K562 (cell line): Measurements from ENCODE around the gene THG1L. TPM values are rescaled to one million over a fixed set of nuclear protein-coding genes. Genes with fewer than 3 reads are reported as not detected.

Experiments
- BRD4 ChIP-seq: fragments of 200-600 bp; sonication (generic); IDR thresholded peaks from 2 replicates; pipeline ENCODE4 v1.6.1; 2017; ENCODE audit warnings: inconsistent platforms
- ELK3 ChIP-seq: fragments of 450-650 bp; formaldehyde crosslinking; IDR thresholded peaks from 2 replicates; pipeline ENCODE4 v1.4.0; 2020; ENCODE audit warnings: mild to moderate bottlenecking
- GABPB1 ChIP-seq: sonication (generic); formaldehyde crosslinking; IDR thresholded peaks from 2 replicates; pipeline ENCODE4 v1.8.0; 2022; ENCODE audit warnings: mild to moderate bottlenecking, missing genetic modification reagents
- HMGXB4 ChIP-seq: sonication (generic); formaldehyde crosslinking; IDR thresholded peaks from 2 replicates; pipeline ENCODE4 v1.8.1; 2023; ENCODE audit warnings: mild to moderate bottlenecking, missing genetic modification reagents
- HOXB6 ChIP-seq: fragments of 250-450 bp; sonication (Bioruptor Pico); IDR thresholded peaks from 2 replicates; pipeline ENCODE4 v1.5.1; 2022; ENCODE audit warnings: mild to moderate bottlenecking, borderline replicate concordance
- KLF13 ChIP-seq: fragments of 450-650 bp; IDR thresholded peaks from 2 replicates; pipeline ENCODE4 v1.6.1; 2016; ENCODE audit warnings: missing genetic modification characterization, low read depth, mild to moderate bottlenecking, missing compliant biosample characterization, moderate library complexity, borderline replicate concordance
- L3MBTL2 ChIP-seq: fragments of 450-650 bp; IDR thresholded peaks from 2 replicates; pipeline ENCODE4 v1.6.1; 2016; ENCODE audit warnings: mild to moderate bottlenecking, moderate library complexity
- MAX ChIP-seq: sonication (generic); formaldehyde crosslinking; IDR thresholded peaks from 2 replicates; pipeline ENCODE4 v1.9.0; 2022; ENCODE audit warnings: mild to moderate bottlenecking, missing genetic modification reagents
- NCOA1 ChIP-seq: fragments of 450-650 bp; IDR thresholded peaks from 2 replicates; pipeline ENCODE4 v1.6.1; 2016; ENCODE audit warnings: low read depth
- NONO ChIP-seq, 2 experiments: fragments of 200-400 bp in 1 of 2; fragments of 450-650 bp in 1 of 2; formaldehyde crosslinking in 1 of 2; IDR thresholded peaks; 2 replicates each; pipeline ENCODE4 v1.6.1; 2017; ENCODE audit warnings: low read depth in 2 of 2, mild to moderate bottlenecking in 2 of 2, moderate library complexity in 2 of 2, low read length in 1 of 2
- NR3C1 ChIP-seq: sonication (generic); formaldehyde crosslinking; IDR thresholded peaks from 2 replicates; pipeline ENCODE4 v1.8.1; 2022; ENCODE audit warnings: missing genetic modification reagents
- POLR2G ChIP-seq: fragments of 200-400 bp; formaldehyde crosslinking; IDR thresholded peaks from 2 replicates; pipeline ENCODE4 v1.6.1; 2017; ENCODE audit warnings: low read depth, mild to moderate bottlenecking, antibody characterized with exemption, low read length, moderate library complexity
- PPARD ChIP-seq: fragments of 250-450 bp; sonication (Bioruptor Pico); IDR thresholded peaks from 2 replicates; pipeline ENCODE4 v1.8.0; 2022; ENCODE audit warnings: inconsistent platforms, mild to moderate bottlenecking, moderate library complexity
- RBM34 ChIP-seq: fragments of 200-400 bp; formaldehyde crosslinking; IDR thresholded peaks from 2 replicates; pipeline ENCODE4 v1.6.1; 2018; ENCODE audit warnings: low read length, borderline replicate concordance; ENCODE audit not compliant: insufficient read depth
- RHOXF2B ChIP-seq: fragments of 250-450 bp; sonication (Bioruptor Pico); conservative IDR thresholded peaks from 2 replicates; pipeline ENCODE4 v1.5.1; 2021
- SAP30 ChIP-seq: fragments of 200-600 bp; sonication (generic); IDR thresholded peaks from 2 replicates; pipeline ENCODE4 v1.6.1; 2012; ENCODE audit warnings: borderline replicate concordance, low read depth, mild to moderate bottlenecking, moderate library complexity, low read length, control low read depth, inconsistent platforms; ENCODE audit not compliant: insufficient read depth, poor library complexity, severe bottlenecking
- SLC30A9 ChIP-seq: fragments of 250-450 bp; sonication (Bioruptor Pico); IDR thresholded peaks from 2 replicates; pipeline ENCODE4 v1.8.0; 2022; ENCODE audit warnings: mild to moderate bottlenecking, moderate library complexity
- SOX6 ChIP-seq: fragments of 450-650 bp; IDR thresholded peaks from 2 replicates; pipeline ENCODE4 v1.6.1; 2014; ENCODE audit warnings: mild to moderate bottlenecking
- TAF1 ChIP-seq: IDR thresholded peaks from 2 replicates; pipeline ENCODE4 v1.6.1; 2011; ENCODE audit warnings: mild to moderate bottlenecking, low read length, moderate library complexity; ENCODE audit not compliant: insufficient read depth, control insufficient read depth, severe bottlenecking; ENCODE audit errors: extremely low read depth
- TCF7L2 ChIP-seq: fragments of 150-350 bp; IDR thresholded peaks from 2 replicates; pipeline ENCODE4 v1.6.1; 2016; ENCODE audit warnings: low read depth, mild to moderate bottlenecking, low read length, moderate library complexity
- THRA ChIP-seq: fragments of 450-650 bp; IDR thresholded peaks from 2 replicates; pipeline ENCODE4 v1.6.1; 2017; ENCODE audit warnings: mild to moderate bottlenecking, moderate library complexity
- ZC3H4 ChIP-seq: sonication (generic); formaldehyde crosslinking; IDR thresholded peaks from 2 replicates; pipeline ENCODE4 v1.9.0; 2021; ENCODE audit warnings: missing genetic modification reagents, borderline replicate concordance
- ZNF431 ChIP-seq: sonication (generic); formaldehyde crosslinking; IDR thresholded peaks from 2 replicates; pipeline ENCODE4 v1.8.0; 2022; ENCODE audit warnings: mild to moderate bottlenecking, missing genetic modification reagents
- ZNF589 ChIP-seq: fragments of 200-800 bp; sonication (Bioruptor generic); IDR thresholded peaks from 2 replicates; pipeline ENCODE4 v1.6.1; 2016; ENCODE audit warnings: low read depth, missing genetic modification characterization, missing compliant biosample characterization
- ZNF780A ChIP-seq: fragments of 250-450 bp; sonication (Bioruptor Pico); IDR thresholded peaks from 2 replicates; pipeline ENCODE4 v1.5.0; 2021; ENCODE audit warnings: mild to moderate bottlenecking
- polyA plus RNA-seq, 8 experiments: library from polyadenylated mRNA; depleted of rRNA in 4 of 8; stranded (reverse) in 5 of 8; unstranded in 3 of 8; fragments of >200 nt; fragmentation: Nextera tagmentation in 2 of 8; fragmentation: Illumina TruSeq in 1 of 8; extraction: Ambion mirVana in 2 of 8; extraction: Trizol in 1 of 8; gene quantifications; 2 replicates each; pipeline versions ENCODE4 v1.2.1 to v1.2.3, GENCODE V29; 2011 to 2014; ENCODE audit warnings: inconsistent platforms in 1 of 8, missing spikeins in 1 of 8
- total RNA-seq, 7 experiments: library from RNA; depleted of rRNA in 6 of 7; stranded (reverse); fragments of >200 nt in 6 of 7; fragmentation: Illumina TruSeq in 2 of 7; extraction: Trizol in 2 of 7; gene quantifications; 2 replicates each; pipeline versions ENCODE4 v1.2.1 to v1.2.3, GENCODE V29; 2011 to 2021; ENCODE audit warnings: low replicate concordance in 1 of 7

The THG1L gene
- total and polyA plus RNA-seq, 9 of the 15 experiments (the other 6 are each of a cell fraction or from before 2014, with no cell fraction given): 21.8 to 40.7 (median 28.0) TPM

- TF ChIP-seq SAP30: peak; percentile 92
- no peak for TF ChIP-seq PPARD
- TF ChIP-seq ZNF431 (CRISPR knock-in tag): no peak
- no peak for TF ChIP-seq BRD4
- peak; percentile 95 for TF ChIP-seq POLR2G
- TF ChIP-seq TAF1: peak; percentile 56
- TF ChIP-seq ZNF780A (CRISPR knock-in tag): no peak
- no peak for TF ChIP-seq TCF7L2
- TF ChIP-seq NCOA1: no peak; the same call in 1 of the 2 replicates
- no peak for TF ChIP-seq RHOXF2B (CRISPR knock-in tag)
- no peak for TF ChIP-seq RBM34
- TF ChIP-seq THRA: no peak
- peak; percentile 71 for TF ChIP-seq MAX (CRISPR knock-in tag)
- no peak for TF ChIP-seq SOX6
- no peak for TF ChIP-seq ELK3 (CRISPR knock-in tag)
- TF ChIP-seq NONO (IDR thresholded peaks at IDR 0.05; ENCODE audit: low read depth in 2 of 2, low read length in 1 of 2): no peak
- no peak for TF ChIP-seq ZNF589 (CRISPR knock-in tag)
- no peak for TF ChIP-seq HMGXB4 (CRISPR knock-in tag)
- TF ChIP-seq HOXB6 (CRISPR knock-in tag): no peak
- no peak for TF ChIP-seq ZC3H4 (CRISPR knock-in tag)
- TF ChIP-seq NR3C1 (CRISPR knock-in tag): no peak
- no peak for TF ChIP-seq KLF13 (tag)
- TF ChIP-seq GABPB1 (CRISPR knock-in tag): peak; percentile 92
- no peak for TF ChIP-seq SLC30A9 (CRISPR knock-in tag)
- TF ChIP-seq L3MBTL2: peak; percentile 87
These were observed at the start of gene THG1L (continued) for GRCh38 chr5:157731272-157732129.
